Right atrium auricular region (tissue), 2 donors: ENCODE data around the gene PRKAG2. TPM values are rescaled to one million over a fixed set of nuclear protein-coding genes. Genes with fewer than 3 reads are reported as not detected.

Source experiments
- DNase-seq: peaks from one replicate; pipeline ENCODE4 v3.0.0-alpha.2; 2019; ENCODE audit warnings: low spot score
- H3K27ac ChIP-seq, 2 donors: fragments of 200-600 bp; sonication (generic); 1 replicate in 1 of 2; 2 replicates in 1 of 2; pipeline ENCODE4 v1.5.1; 2016 to 2019
- H3K27me3 ChIP-seq, 2 donors: fragments of 200-600 bp; sonication (generic); one replicate each; pipeline versions ENCODE4 v1.5.1 to v1.6.0; 2017 to 2019
- H3K36me3 ChIP-seq: fragments of 200-600 bp; sonication (generic); one replicate; pipeline ENCODE4 v1.5.1; 2016
- H3K4me1 ChIP-seq, 2 donors: fragments of 200-600 bp; sonication (generic); one replicate each; pipeline versions ENCODE4 v1.5.1 to v1.6.0; 2017 to 2019
- H3K4me3 ChIP-seq, 2 donors: fragments of 200-600 bp; sonication (generic); 1 replicate in 1 of 2; 2 replicates in 1 of 2; pipeline ENCODE4 v1.5.1; 2017 to 2019; ENCODE audit warnings: mild to moderate bottlenecking in 1 of 2, moderate library complexity in 1 of 2
- H3K9me3 ChIP-seq, 2 donors: fragments of 200-600 bp; sonication (generic); one replicate each; pipeline ENCODE4 v1.5.1; 2019
- total RNA-seq, 2 donors: library from RNA; depleted of rRNA; stranded (reverse); fragments of >200 nt; gene quantifications; one replicate each; pipeline ENCODE4 v1.1.0, GENCODE V29; 2016
- TF ChIP-seq, protein P1 (sequence below), 2 donors: fragments of 200-600 bp; sonication (generic); IDR thresholded peaks; one replicate each; pipeline ENCODE4 v1.5.1; 2019; ENCODE audit warnings: antibody characterized with exemption in 2 of 2

The PRKAG2 gene
- total RNA-seq, 2 donors from 2014 or later = 133 to 177 TPM

DNA sequence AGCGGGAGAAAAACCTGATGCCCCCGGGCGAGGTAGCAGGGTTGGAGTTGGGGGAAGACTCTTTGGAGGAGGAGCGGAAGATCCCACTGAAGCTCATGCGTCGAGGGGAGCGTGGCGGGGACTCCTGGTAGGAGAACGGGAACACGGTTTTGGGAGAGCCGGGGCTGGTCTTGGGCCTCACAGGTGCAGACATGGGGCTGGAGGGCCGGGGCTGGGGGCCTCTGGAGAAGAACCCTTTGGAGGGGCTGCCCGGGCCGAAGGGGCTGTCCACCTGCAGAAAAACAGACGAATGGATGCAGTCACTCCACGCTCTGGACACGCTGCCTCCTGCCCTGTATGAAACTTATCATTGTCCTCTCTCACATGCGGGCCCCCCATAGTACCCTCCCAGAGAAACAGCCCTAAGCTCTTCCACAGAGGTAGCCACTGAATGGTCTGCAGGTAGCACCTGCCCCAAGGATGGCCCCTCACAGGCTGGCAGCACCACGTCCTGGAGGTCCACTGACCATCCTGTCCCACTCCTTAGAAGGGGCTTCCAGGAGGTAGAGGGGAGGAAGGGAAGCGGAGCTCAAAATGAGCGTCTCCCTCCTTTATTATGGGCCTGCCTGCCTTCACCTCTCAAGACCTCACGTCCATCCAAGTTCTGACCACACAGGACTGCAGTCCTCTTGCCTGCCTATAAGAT lies 95.6 kb downstream of the PRKAG2 start:
- no peaks in the 10 kb centered on the region for H3K27me3 ChIP-seq
- no peak overlapping the region for H3K4me3 ChIP-seq
- H3K36me3 ChIP-seq = no peaks in the 10 kb centered on the region
- DNase-seq = no peak
- no peak overlapping the region for H3K27ac ChIP-seq
- TF ChIP-seq, protein P1, sequence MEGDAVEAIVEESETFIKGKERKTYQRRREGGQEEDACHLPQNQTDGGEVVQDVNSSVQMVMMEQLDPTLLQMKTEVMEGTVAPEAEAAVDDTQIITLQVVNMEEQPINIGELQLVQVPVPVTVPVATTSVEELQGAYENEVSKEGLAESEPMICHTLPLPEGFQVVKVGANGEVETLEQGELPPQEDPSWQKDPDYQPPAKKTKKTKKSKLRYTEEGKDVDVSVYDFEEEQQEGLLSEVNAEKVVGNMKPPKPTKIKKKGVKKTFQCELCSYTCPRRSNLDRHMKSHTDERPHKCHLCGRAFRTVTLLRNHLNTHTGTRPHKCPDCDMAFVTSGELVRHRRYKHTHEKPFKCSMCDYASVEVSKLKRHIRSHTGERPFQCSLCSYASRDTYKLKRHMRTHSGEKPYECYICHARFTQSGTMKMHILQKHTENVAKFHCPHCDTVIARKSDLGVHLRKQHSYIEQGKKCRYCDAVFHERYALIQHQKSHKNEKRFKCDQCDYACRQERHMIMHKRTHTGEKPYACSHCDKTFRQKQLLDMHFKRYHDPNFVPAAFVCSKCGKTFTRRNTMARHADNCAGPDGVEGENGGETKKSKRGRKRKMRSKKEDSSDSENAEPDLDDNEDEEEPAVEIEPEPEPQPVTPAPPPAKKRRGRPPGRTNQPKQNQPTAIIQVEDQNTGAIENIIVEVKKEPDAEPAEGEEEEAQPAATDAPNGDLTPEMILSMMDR (IDR thresholded peaks at IDR 0.05) = no peak
- peaks cover 0 to 11% of the 10 kb centered on the region in 2 donors for H3K4me1 ChIP-seq
- no peaks in the 10 kb centered on the region for H3K9me3 ChIP-seq

DNA sequence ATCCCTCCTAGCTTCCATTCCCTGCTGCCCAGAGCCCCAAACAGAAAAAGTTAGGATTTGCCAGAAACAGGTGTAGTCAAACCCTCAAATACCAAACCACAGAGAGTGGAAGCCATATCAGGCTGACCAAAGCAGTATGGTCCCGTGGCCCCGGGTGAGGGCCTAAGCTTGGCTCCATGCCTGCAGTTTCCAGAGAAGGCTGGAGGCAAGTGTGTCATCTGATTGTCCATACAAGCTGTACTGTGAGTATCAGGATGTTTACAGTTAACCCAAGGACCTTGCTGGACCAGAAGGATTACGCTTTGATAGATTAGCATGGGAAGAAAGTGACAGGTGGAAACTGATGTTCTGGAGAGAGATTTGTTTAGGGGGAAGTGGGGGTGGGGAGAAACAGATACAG lies 96.3 kb downstream of the PRKAG2 start:
- DNase-seq = no peak

DNA sequence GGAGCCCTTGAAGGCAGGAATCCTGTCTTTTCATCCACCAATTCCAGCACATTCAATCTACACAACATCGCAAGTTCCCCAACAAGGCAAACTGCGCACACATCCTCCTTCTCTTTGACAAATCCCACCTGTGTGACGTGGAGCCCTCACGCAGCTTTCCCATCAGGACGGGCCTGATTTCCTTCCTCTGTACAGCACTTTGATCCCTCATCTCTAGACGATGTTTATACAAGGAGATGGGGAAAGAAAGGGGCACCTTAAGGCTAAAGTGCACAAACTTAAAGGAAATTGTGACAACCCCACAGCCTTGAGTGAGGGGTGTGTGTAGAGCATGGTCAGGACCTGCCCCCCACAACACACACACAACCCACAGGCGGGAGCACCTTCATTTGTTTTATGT lies 97.2 kb downstream of the PRKAG2 start:
- H3K4me1 ChIP-seq = peaks cover 0 to 11% of the 10 kb centered on the region in 2 donors
- H3K27ac ChIP-seq = no peak overlapping the region
- DNase-seq = no peak
- H3K27me3 ChIP-seq = no peaks in the 10 kb centered on the region
- TF ChIP-seq, protein P1 (IDR thresholded peaks at IDR 0.05) = no peak
- H3K36me3 ChIP-seq = no peaks in the 10 kb centered on the region
- no peaks in the 10 kb centered on the region for H3K9me3 ChIP-seq
- no peak overlapping the region for H3K4me3 ChIP-seq

More for the DNA sequence above, 96.3 kb downstream of the PRKAG2 start:
- Histone ChIP-seq H3K4me1 (peaks cover 0 to 11% of the 10 kb centered on the region in 2 donors), H3K9me3 (no peaks in the 10 kb centered on the region), H3K4me3 (no peak overlapping the region), H3K27ac (no peak overlapping the region), H3K36me3 (no peaks in the 10 kb centered on the region), H3K27me3 (no peaks in the 10 kb centered on the region)
- TF ChIP-seq, protein P1 (IDR thresholded peaks at IDR 0.05) = no peak

DNA sequence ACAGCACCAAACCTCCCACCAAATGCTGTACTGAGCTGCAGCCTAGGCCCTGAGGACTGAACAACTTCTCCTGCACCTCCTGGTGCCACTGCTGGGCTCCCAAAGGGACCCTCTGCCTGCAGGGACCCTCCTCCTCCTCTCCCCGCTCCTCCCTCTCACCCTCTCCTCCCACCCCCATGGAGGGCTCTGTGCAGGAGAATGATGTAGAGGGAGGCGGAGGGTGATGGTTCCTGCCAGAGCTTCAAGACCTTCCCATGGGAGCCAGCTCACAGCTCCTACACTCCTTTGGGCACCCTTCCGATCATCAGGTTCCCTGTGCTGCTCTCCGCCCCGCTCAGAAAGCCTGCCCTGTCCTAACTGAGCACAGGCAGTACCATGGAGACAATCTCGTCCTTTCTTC lies 97.7 kb downstream of the PRKAG2 start:
- Histone ChIP-seq H3K27ac (no peak overlapping the region), H3K9me3 (no peaks in the 10 kb centered on the region), H3K4me1 (peaks cover 0 to 11% of the 10 kb centered on the region in 2 donors), H3K27me3 (no peaks in the 10 kb centered on the region), H3K36me3 (no peaks in the 10 kb centered on the region), H3K4me3 (no peak overlapping the region)
- DNase-seq = no peak
- TF ChIP-seq, protein P1 (IDR thresholded peaks at IDR 0.05) = no peak

DNA sequence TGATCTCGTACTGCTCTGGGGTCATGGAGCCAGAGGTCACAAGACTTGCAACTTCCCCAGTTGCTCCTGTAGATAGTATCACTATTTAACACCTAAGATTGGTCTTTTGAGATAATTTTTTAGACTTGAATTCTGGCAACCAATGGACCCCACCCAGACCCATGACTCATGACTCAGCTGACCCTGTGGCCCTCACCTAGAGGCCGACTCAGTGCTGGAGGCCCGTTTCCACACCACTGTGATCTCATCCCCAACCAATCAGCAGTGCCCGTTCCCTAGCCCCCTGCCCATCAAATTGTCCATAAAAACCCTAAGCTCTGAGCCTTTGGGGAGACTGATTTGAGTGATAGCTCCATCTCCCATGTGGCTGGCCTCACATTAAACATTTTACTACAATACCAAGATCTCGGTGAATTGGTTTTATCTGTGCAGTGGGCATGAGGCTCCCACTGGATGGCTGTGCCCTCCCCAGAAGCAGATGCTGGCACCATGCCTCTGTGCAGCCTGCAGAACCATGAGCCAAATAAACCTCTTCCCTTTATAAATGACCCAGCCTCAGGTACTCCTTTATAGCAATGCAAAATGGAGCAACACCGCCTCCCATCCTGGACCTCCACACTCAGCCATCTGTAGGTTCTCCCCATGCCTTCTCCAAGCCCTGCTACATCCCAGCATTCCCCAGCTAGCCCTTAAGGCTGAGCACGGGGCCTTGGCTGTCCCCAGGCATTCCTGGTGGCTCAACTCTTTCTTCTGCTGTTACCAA lies 98.8 kb downstream of the PRKAG2 start:
- no peak for DNase-seq
- H3K27ac ChIP-seq = no peak overlapping the region
- no peaks in the 10 kb centered on the region for H3K36me3 ChIP-seq
- no peaks in the 10 kb centered on the region for H3K27me3 ChIP-seq
- peaks cover 0 to 8% of the 10 kb centered on the region in 2 donors for H3K4me1 ChIP-seq
- H3K4me3 ChIP-seq = no peak overlapping the region
- H3K9me3 ChIP-seq = no peaks in the 10 kb centered on the region
- TF ChIP-seq, protein P1 (IDR thresholded peaks at IDR 0.05) = no peak
